Measurements from ENCODE around the gene GHDC. TPM values are rescaled to one million over a fixed set of nuclear protein-coding genes. Genes with fewer than 3 reads are reported as not detected.
"Not testable (repeated sequence)": the region's sequence is repeated elsewhere in the genome, so short reads cannot be mapped to it uniquely, and the experiment has no call there.

The GHDC gene
- total RNA-seq, 4 donors from 2014 or later, result 14.6 to 51.8 (median 20.7) TPM

- no peak overlapping the region for H3K4me3 ChIP-seq (ENCODE audit: low read depth, poor library complexity, severe bottlenecking)
- no peak for DNase-seq (ENCODE audit: low spot score in 2 of 2)
- 71 to 83% methylated on average over 7 of the region's 7 CpGs for WGBS, 2 donors
- intact Hi-C loops (cut with DNase I; ENCODE audit: low total_unique reads), result no loop called here
- TF ChIP-seq CTCF (IDR thresholded peaks at IDR 0.05), result no peak
- no peak for TF ChIP-seq POLR2A (IDR thresholded peaks at IDR 0.05)
These were observed 51.9 kb downstream of the GHDC start for GRCh38 chr17:42142371-42142896.

DNA sequence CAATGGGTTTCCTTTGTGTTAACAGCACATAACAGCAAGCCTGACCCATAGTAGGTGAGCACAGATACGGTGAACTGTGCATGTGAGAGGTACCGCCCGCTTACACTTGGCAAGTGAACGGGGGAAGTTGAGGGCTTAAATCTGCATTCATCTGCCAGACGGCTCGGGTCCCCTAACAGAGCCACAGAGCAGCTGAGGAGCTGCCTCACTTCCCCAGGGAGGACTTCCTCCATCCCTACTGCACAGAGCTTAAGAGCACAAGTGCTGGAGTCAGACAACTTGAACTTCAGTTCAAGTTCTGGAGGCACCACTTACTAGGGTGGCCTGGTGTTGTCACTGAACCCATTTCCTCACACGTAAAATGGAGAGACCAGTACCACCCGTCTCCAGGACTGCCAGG, 52.9 kb downstream of the GHDC start:
- 68 to 78% methylated on average over 8 of the region's 8 CpGs for WGBS, 2 donors
- intact Hi-C loops (cut with DNase I; ENCODE audit: low total_unique reads), result no loop called here
- DNase-seq (ENCODE audit: low spot score in 2 of 2), result no peak
- no peak overlapping the region for H3K4me3 ChIP-seq (ENCODE audit: low read depth, poor library complexity, severe bottlenecking)
- TF ChIP-seq CTCF (IDR thresholded peaks at IDR 0.05) (no peak), POLR2A (IDR thresholded peaks at IDR 0.05) (no peak)

DNA sequence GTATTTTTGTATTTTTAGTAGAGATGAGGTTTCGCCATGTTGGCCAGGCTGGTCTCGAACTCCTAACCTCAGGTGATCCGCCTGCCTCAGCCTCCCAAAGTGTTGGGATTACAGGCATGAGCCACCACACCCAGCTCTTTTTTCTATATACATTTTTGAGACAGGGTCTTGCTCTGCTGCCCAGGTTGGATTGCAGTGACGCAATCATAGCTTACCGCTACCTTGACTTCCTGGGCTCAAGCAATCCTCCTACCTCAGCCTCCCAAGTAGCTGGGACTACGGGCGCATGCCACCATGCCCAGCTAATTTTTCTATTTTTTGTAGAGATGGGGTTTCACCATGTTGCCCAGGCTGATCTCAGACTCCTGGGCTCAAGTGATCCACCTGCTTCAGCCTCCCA, 53.6 kb downstream of the GHDC start:
- H3K4me3 ChIP-seq (ENCODE audit: low read depth, poor library complexity, severe bottlenecking); DNase-seq (ENCODE audit: low spot score in 2 of 2); intact Hi-C loops (cut with DNase I; ENCODE audit: low total_unique reads): not testable (repeated sequence)
- WGBS, 2 donors, result 92 to 99% methylated on average over 7 of the region's 7 CpGs

Other genes starting within 250 kb of the GHDC start
- 10 to 100 TPM; 37.2 to 63.8 (median 44.5) TPM for gene CNP, start 227.7 kb downstream of the GHDC start, total RNA-seq
- gene DNAJC7, start 177.1 kb downstream of the GHDC start, total RNA-seq, result 10 to 100 TPM; 48.8 to 85.5 (median 63.7) TPM
- gene NKIRAS2, start 174.4 kb downstream of the GHDC start, total RNA-seq, result 10 to 100 TPM; 44.6 to 57.9 (median 52.3) TPM
- gene C17orf113, start 143.9 kb downstream of the GHDC start, total RNA-seq, result 1 to 10 TPM in 3 of 4 donors, under 1 TPM in 1; 0.97 to 1.8 (median 1.5) TPM
- 1 to 10 TPM in 1 of 4 donors, under 1 TPM in 1, not detected in 2; 0.29 to 1.3 TPM for gene ZNF385C, start 96.0 kb downstream of the GHDC start, total RNA-seq
- gene DHX58, start 81.8 kb downstream of the GHDC start, total RNA-seq, result 10 to 100 TPM in 3 of 4 donors, 1 to 10 TPM in 1; 7.5 to 16.5 (median 12.1) TPM
- gene KAT2A, start 73.1 kb downstream of the GHDC start, total RNA-seq, result 10 to 100 TPM; 25.3 to 55.5 (median 37.1) TPM
- under 1 TPM in 1 of 4 donors, not detected in 3; 0.23 TPM for gene HSPB9, start 71.7 kb downstream of the GHDC start, total RNA-seq
- 100 to 1,000 TPM in 1 of 4 donors, 10 to 100 TPM in 3; 74.0 to 104 (median 87.4) TPM for gene RAB5C, start 39.5 kb downstream of the GHDC start, total RNA-seq
- gene KCNH4, start 13.4 kb downstream of the GHDC start, total RNA-seq, result not detected
- not detected for gene HCRT, start 9.0 kb downstream of the GHDC start, total RNA-seq
- gene STAT5B, start 81.9 kb upstream of the GHDC start, total RNA-seq, result 10 to 100 TPM; 40.2 to 72.4 (median 50.5) TPM
- 10 to 100 TPM; 25.1 to 60.9 (median 48.0) TPM for gene STAT5A, start 94.0 kb upstream of the GHDC start, total RNA-seq
- 100 to 1,000 TPM; 109 to 149 (median 124) TPM for gene STAT3, start 193.9 kb upstream of the GHDC start, total RNA-seq
- 100 to 1,000 TPM; 171 to 336 (median 255) TPM for gene CAVIN1, start 228.8 kb upstream of the GHDC start, total RNA-seq